Type B pancreatic cell (in vitro differentiated cells): Measurements from ENCODE around the gene CDK5R2. TPM values are rescaled to one million over a fixed set of nuclear protein-coding genes. Genes with fewer than 3 reads are reported as not detected.
A peak's percentile ranks its signal among the peaks of the same experiment; 100 is the strongest.

Source experiments
- DNase-seq: peaks from one replicate; pipeline ENCODE4 v3.0.0; 2021; ENCODE audit warnings: mixed read lengths; ENCODE audit not compliant: unreplicated experiment; ENCODE audit errors: extremely low spot score
- H3K27ac Mint-ChIP-seq: 2 replicates; pipeline ENCODE4 v1.8.0; 2021; ENCODE audit warnings: mild to moderate bottlenecking, mixed read lengths
- H3K27me3 Mint-ChIP-seq: 2 replicates; pipeline ENCODE4 v1.8.0; 2021; ENCODE audit warnings: mixed read lengths
- H3K36me3 Mint-ChIP-seq: 2 replicates; pipeline ENCODE4 v1.8.0; 2021; ENCODE audit warnings: mixed read lengths
- H3K4me1 Mint-ChIP-seq: one replicate; pipeline ENCODE4 v1.8.0; 2021; ENCODE audit warnings: mixed read lengths; ENCODE audit not compliant: unreplicated experiment
- H3K4me3 Mint-ChIP-seq: 2 replicates; pipeline ENCODE4 v1.8.0; 2021; ENCODE audit warnings: mild to moderate bottlenecking, mixed read lengths
- H3K9me3 Mint-ChIP-seq: 2 replicates; pipeline ENCODE4 v1.8.0; 2021; ENCODE audit warnings: mixed read lengths
- total RNA-seq: library from RNA; stranded (reverse); gene quantifications from 2 replicates; pipeline ENCODE4 v1.2.1, GENCODE V29; 2021; ENCODE audit warnings: low replicate concordance
- TF ChIP-seq, protein P1 (sequence below): fragments of 200-600 bp; sonication (generic); conservative IDR thresholded peaks from 2 replicates; pipeline ENCODE4 v1.5.0; 2021; ENCODE audit warnings: antibody characterized with exemption, mild to moderate bottlenecking

Gene CDK5R2
- total RNA-seq, 1 donor from 2014 or later = 5.9 TPM

DNA sequence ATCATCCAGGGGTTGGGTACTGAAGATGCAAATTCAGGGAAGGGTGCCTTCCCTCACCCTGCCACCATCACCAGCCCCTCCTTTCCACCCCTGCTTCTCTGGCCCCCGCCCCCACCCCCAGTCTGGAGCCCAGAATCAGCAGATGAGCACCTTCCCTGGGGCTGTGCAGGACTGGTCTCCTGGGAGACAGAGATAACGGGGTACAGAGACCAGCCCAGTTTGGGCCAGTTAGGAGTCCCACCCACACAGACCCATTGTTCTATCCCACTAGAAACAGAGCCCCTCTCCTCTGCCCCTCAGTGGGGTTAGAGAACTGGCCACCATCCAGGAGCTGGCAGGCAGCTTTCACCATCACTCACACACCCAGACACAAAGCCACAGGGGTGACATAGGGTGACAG, 38.3 kb downstream of the CDK5R2 start:
- DNase-seq = no peak
- H3K4me3 Mint-ChIP-seq = peak overlapping the region; percentile 4
- H3K9me3 Mint-ChIP-seq = no peaks in the 10 kb centered on the region
- peaks cover 5% of the 10 kb centered on the region for H3K4me1 Mint-ChIP-seq
- H3K27me3 Mint-ChIP-seq = peaks cover 85% of the 10 kb centered on the region
- H3K27ac Mint-ChIP-seq = peak overlapping the region; percentile 46
- no peaks in the 10 kb centered on the region for H3K36me3 Mint-ChIP-seq
- TF ChIP-seq, protein P1, sequence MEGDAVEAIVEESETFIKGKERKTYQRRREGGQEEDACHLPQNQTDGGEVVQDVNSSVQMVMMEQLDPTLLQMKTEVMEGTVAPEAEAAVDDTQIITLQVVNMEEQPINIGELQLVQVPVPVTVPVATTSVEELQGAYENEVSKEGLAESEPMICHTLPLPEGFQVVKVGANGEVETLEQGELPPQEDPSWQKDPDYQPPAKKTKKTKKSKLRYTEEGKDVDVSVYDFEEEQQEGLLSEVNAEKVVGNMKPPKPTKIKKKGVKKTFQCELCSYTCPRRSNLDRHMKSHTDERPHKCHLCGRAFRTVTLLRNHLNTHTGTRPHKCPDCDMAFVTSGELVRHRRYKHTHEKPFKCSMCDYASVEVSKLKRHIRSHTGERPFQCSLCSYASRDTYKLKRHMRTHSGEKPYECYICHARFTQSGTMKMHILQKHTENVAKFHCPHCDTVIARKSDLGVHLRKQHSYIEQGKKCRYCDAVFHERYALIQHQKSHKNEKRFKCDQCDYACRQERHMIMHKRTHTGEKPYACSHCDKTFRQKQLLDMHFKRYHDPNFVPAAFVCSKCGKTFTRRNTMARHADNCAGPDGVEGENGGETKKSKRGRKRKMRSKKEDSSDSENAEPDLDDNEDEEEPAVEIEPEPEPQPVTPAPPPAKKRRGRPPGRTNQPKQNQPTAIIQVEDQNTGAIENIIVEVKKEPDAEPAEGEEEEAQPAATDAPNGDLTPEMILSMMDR = no peak

DNA sequence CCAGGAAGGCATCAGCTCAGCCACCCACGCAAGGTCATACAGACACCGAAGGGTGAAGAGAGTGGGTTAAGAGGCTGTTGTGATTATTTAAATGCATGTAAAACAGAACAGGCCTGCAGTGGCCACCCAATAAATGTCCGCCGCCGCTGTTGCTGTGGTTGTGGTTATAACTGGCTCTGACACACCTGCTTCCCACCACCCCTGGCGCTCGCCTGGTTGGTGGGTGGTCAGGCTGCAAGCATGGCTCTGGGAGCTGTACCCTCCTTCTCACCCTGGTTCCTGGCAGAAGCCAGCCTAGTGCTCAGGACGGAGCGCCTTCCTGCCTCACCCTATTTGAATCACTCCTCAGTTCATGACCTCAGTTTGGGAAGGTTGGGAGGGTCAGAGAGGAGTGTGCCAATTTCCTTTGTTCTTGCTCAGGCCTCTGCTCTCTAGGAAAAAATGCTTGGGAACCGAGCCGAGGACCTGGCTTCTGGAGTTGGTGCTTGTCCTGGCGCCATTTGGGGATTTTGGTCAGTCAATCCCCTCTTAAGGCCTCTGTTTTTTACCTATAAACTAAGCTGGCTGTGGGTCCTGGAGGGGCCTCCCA, 39.0 kb downstream of the CDK5R2 start:
- H3K36me3 Mint-ChIP-seq = no peaks in the 10 kb centered on the region
- TF ChIP-seq, protein P1 = no peak

DNA sequence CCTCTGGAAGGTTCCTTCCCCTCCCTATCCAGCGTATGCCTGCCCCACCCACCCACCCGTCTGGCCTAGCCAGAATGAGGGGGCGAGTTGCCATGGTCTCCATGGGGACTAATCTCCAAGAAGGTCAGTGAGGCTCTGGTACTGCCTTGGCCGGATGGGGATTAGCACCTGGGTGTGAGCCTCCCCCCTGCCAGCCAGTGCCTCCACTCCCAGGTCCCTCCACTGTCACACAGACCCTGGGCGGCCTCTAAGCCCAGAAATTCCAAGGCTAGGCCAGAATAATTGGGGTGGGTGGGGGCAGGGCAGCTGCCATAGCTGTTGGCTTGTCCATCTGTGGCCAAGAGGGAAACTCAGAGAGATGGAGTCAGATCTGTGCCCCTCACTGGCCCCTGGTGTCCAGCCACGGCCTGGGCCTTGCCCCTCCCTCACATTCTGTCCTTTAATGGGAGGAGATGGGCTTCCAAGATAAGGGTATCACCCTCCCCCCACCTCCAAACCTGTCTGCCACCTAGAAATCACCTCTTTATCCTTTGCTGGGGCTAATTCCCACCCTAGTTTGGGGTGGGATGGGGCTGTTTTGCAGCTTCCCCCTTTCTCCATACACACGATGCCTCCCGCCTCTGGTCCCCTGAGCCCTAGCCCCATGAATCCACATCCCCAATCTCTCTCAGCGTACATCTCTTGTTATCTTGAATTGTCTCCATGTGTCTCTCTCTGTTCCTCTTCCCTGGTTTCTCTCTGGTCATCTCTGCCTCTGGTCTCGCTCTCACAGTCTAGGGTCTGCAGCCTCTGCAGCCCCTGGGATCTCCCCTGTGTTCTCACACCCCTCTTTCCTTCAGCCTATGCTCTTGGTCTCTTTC, 39.8 kb downstream of the CDK5R2 start:
- H3K4me3 Mint-ChIP-seq = peak overlapping the region; percentile 25

More for the DNA sequence above, 39.0 kb downstream of the CDK5R2 start:
- no peak for DNase-seq
- Mint-ChIP-seq H3K27ac (peak overlapping the region; percentile 46), H3K27me3 (peaks cover 90% of the 10 kb centered on the region), H3K4me1 (peaks cover 9% of the 10 kb centered on the region), H3K9me3 (no peaks in the 10 kb centered on the region), H3K4me3 (peak overlapping the region; percentile 4)

DNA sequence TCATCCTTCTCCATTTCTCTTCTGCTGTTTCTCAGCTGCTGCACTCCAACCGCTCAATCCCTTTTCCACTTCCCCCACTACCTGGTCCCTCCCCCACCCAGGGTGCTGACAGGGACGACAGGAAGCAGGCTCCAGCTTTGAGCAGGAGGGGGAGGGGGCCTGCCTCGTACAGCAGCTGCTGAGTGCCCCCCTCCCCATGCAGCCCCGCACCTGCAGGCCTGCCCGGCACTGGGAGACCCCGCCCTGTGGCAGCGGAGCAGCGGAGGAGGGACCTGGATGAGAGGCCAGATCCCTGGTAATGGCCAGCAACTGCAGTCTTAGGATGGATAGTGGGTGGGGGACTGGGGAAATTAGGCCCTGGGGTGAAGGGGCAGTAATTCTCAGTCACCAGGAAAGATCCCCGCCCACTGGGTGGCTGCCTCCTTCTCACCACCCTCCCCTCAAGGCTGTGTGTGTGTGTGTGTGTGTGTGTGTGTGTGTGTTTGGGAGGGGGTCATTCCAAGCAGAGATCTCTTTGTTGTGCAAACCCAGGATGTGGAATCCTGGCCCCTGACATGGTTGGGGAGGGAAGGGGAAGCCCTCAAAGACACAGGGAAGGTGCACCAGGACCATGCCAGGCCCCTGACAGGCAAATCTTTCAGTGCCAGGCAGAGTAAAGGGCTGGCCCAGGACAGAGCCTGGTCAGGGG, 40.6 kb downstream of the CDK5R2 start:
- Mint-ChIP-seq H3K27ac (no peak overlapping the region), H3K4me3 (no peak overlapping the region), H3K9me3 (no peaks in the 10 kb centered on the region), H3K36me3 (no peaks in the 10 kb centered on the region), H3K27me3 (peaks cover 91% of the 10 kb centered on the region), H3K4me1 (peaks cover 12% of the 10 kb centered on the region)
- no peak for DNase-seq
- TF ChIP-seq, protein P1 = no peak

More for the DNA sequence above, 39.8 kb downstream of the CDK5R2 start:
- H3K27me3 Mint-ChIP-seq = peaks cover 90% of the 10 kb centered on the region
- DNase-seq = no peak
- H3K9me3 Mint-ChIP-seq = no peaks in the 10 kb centered on the region
- H3K27ac Mint-ChIP-seq = no peak overlapping the region
- no peaks in the 10 kb centered on the region for H3K36me3 Mint-ChIP-seq
- TF ChIP-seq, protein P1 = no peak
- H3K4me1 Mint-ChIP-seq = peaks cover 12% of the 10 kb centered on the region

DNA sequence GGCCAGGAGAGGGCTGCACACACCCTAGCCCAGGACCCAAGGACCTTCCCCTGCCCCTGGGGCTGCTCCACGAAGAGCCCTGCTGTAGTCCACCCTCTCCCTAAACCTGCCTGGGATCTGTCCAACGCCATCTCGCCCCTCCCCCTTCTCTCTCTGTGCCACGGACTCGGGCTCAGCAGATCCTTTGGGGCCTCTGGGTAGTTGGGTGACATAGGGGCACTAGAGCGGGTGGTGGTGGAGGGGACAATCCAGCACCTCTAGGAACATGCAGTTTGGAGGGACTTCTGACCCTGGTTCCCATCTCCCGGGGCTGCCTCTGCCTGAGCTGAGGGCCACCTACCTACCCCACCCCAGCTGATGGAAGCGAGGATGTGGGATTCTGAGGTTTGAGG, 41.1 kb downstream of the CDK5R2 start:
- Mint-ChIP-seq H3K4me1 (peaks cover 12% of the 10 kb centered on the region), H3K36me3 (no peaks in the 10 kb centered on the region), H3K27me3 (peaks cover 91% of the 10 kb centered on the region), H3K9me3 (no peaks in the 10 kb centered on the region), H3K27ac (peak overlapping the region; percentile 29), H3K4me3 (peak overlapping the region; percentile 57)
- TF ChIP-seq, protein P1 = no peak
- no peak for DNase-seq
